ENCODE results near the gene C1orf185. TPM values are rescaled to one million over a fixed set of nuclear protein-coding genes. Genes with fewer than 3 reads are reported as not detected.
A peak's percentile ranks its signal among the peaks of the same experiment; 100 is the strongest.
"Not testable (repeated sequence)": the region's sequence is repeated elsewhere in the genome, so short reads cannot be mapped to it uniquely, and the experiment has no call there.

C1orf185 gene
- total RNA-seq, 1 donor from 2014 or later, result not detected

- not testable (repeated sequence) for DNase-seq
Measured at GRCh38 chr1:51137696-51138095, 35.7 kb downstream of the C1orf185 start.

DNA sequence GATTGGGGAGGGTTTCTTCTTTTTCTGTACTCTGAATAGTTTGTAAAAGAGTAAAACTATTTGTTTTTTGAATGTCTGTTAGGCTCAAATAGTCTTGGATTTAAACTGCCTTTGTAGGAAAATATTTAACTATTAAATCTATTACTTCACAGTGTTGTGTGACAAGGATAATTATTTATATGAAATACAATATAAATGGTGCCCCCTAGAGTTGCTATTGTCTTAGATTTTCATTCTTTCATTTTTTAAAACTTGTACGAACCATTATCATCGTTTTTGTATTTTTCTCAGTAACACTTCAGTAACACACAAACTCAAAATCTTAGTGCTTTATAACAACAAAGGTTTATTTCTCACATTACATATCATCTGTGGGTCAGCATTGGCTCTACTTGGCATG, 37.4 kb downstream of the C1orf185 start:
- peak; percentile 1 for DNase-seq

- DNase-seq, result no peak
Measured at GRCh38 chr1:51147394-51147793, 45.4 kb downstream of the C1orf185 start.

GRCh38 chr1:51154776-51155175, 52.7 kb downstream of the C1orf185 start:
- no peak for DNase-seq

GRCh38 chr1:51156752-51157151, 54.7 kb downstream of the C1orf185 start:
- DNase-seq, result no peak

DNA sequence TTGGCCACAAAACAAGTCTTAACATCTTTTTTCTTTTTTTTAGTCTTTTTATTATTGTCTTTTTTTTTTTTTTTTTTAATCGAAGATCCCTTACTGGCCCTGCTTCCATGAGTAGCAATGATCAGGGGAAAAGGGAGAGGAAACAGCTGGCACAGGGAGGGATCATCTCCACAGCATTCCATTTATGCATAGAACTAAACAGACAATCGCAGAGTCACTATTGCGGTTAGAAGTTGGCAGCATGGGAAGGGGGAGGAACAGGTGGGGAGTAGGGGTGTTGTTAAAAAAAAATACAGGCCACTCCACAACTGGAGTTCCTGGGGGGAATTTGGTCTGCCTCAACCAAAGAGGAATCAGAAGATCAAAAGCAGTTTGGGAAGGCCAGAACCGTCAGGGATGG, 55.4 kb downstream of the C1orf185 start:
- no peak for DNase-seq

DNA sequence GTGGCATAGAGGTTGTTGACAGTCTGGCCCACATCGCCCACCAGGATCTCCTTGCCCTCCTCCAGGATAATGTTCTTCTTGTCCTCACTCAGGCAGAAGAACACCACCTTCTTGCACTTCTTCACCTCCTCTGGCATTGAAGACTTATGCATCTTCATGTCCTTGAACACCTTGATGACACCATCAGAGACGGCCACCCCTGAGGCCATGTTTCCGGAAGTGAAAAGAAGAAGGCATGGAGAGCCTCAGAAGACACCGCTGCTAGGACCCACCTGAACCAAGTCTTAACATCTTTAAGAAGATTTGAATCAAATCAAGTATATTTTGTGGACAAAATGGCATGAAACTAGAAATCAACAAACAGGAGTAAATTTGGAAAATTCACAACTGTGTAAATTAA, 56.2 kb downstream of the C1orf185 start:
- DNase-seq, result no peak

DNA sequence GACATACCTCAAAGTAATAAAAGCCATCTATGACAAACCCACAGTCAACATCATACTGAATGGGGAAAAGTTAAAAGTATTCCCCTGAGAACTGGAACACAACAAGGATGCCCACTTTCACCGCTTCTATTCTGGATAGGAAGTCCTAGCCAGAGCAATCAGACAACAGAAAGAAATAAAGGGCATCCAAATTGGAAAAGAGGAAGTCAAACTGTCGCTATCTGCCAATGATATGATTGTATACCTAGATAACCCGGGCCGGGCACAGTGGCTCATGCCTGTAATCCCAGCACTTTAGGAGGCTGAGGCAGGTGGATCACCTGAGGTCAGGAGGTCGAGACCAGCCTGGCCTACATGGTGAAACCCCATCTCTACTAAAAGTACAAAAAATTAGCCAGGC, 60.5 kb downstream of the C1orf185 start:
- DNase-seq, result not testable (repeated sequence)

DNA sequence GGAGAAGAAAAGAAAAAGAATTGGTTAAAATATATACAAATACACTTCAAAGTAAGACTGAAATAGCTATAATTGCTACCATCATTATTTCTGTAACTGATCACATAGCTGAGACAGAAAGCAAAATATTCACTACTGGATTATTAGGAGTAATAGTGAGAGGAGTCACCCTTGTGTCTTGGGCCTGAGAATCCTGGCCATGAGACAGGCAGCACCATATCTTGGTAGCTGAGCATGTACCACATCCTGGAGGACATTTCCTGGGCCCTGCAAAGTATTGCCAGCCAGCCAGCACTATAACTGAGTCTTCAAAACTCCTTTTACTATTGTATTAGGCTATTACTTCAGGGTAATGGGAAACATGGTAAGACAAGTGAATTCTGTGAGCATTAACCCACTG, 63.5 kb downstream of the C1orf185 start:
- no peak for DNase-seq

DNA sequence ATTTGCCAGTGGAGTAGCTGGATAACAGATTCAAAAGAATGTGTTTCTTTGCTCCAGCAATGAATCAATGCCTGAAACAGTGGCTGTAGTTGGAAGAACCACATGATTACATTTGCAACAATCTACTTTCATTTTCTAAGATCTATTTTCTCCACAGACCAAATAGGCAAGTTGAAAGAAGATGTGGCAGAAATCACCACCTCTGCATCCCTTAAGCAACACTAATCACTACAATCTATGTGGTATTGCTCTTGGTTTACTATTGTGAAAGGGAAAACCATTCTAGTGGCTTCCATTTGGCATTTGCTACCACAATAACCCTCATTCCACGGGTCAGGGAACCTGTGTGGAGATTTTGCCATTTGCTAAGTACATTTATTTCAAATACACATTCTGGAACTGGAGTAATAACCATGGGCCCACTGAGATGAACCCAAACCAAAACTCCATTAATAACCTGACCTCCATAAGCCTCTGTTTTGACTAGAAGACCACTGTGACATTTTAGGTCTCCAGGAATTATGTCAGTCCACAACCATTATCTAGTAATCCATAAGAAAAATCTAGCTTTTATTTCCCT, 66.3 kb downstream of the C1orf185 start:
- no peak for DNase-seq

DNA sequence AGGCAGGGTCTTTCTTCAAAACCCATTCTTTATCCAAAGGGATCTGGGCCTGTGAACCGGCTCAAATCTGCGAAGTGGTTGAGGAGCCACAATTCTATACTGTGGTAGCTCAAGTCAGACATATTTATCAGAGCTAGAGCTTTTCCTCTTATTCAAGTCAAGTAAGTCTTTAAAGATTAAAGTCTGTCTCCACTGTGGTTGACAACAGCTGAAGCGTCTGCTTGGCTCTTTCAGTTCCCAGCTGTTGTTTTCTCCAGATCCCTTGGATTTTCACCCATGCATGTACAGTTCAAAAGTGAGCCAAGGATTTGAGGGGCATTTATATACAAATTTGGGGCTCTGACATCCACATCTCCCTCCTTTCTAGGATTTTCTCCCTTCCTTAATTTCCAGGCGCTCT, 66.9 kb downstream of the C1orf185 start:
- DNase-seq, result no peak

DNA sequence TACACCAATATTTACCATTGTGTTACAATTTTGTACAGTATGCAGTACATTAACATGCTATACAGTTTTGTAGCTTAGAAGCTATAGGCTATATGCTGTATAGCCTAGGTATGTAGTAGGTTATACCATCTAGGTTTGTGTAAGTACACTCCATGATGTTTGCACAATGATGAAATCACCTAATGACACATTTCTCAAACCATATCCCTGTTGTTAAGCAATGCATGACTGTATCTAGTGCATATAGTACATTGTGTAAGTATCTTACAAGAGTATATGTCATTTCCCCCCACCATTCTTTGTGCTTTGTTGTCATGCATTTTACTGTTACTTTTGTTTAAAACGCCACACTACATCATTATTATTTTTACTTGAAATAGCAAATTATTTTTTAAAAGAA, 68.3 kb downstream of the C1orf185 start:
- DNase-seq, result no peak

- DNase-seq, result no peak
Measured at GRCh38 chr1:51172811-51173210, 70.8 kb downstream of the C1orf185 start.

DNA sequence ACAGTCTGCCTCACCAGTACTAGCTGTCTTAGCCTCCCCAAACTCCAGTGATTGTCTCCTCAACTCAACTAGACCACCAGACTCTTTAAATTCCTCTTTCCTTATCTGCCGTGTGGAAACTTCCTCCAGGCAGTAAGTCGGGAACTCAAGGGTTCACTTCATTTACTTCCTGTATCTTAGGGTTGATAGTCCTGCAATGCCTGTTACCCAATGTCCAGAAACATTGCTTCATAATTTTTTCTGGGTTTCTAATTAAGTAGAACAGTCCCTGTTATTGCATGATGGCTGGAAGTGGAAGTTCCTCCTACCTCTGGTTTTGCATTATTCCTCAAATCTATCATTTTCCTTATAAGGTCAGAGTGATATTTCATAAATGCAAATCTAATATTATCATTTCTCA, 73.2 kb downstream of the C1orf185 start:
- DNase-seq, result no peak

GRCh38 chr1:51177988-51178387, 76.0 kb downstream of the C1orf185 start:
- not testable (repeated sequence) for DNase-seq

- DNase-seq, result no peak
Measured at GRCh38 chr1:51188230-51188629, 86.2 kb downstream of the C1orf185 start.

DNA sequence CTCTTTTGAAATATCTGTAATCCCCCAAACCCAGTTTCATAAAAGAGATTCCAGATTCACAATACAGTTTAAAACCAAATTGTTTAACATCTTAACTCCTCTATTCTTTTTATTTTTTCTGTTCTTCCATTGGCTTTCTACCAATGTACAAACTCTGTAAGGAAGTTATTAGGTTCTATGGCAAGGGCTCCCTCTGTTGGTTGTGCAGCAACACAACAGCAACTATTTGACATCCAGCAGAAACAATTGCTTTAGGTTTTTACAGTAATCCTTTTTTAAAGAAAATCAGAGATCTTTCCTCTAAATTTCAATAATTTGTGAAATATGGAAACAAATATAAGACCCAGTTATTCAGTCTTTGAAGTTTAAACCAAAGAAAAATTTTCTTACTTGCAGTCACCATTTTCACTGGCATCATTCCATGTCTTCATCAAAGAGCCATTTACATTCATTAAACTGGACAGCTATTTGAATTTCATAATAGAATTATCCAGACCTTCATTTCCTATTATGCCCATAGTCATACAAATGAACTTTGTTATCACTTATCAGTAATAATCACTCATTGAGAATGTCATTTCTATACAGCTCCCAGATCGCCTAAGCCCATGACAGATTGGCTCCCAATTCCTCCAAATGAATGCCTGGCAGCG, 87.5 kb downstream of the C1orf185 start:
- peak; percentile 83 for DNase-seq

DNA sequence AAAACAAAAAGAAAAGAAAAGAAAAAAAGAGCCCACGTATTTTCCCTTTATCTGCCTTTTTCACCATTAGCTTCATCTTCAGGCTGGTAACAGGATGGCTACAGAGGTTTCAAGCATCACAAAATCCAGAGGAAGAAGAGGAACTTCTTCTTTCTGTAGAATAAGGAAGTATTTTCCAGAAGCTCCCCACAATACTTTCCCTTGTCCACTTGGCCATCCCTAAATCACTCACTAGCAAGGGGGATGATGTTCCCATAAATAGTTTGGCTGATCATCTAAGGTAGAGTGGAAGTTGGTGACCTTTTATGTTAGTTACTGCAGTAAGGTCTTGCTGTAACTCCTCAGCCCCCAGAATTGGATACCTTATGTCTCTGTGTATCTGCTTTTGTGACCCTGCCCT, 88.9 kb downstream of the C1orf185 start:
- no peak for DNase-seq

GRCh38 chr1:51192213-51192843, 90.3 kb downstream of the C1orf185 start:
- peak; percentile 85 for DNase-seq

GRCh38 chr1:51193564-51193963, 91.5 kb downstream of the C1orf185 start:
- no peak for DNase-seq

Data from dermis blood vessel endothelial cell (primary cell).